WI38 (cell line): Measurements from ENCODE around the gene PKNOX2.

Source experiments
- H3K4me3 ChIP-seq: 2 replicates; pipeline ENCODE4 v1.5.1; 2011; ENCODE audit warnings: low read depth, mild to moderate bottlenecking, control low read depth, low read length
- CTCF ChIP-seq: IDR thresholded peaks from 2 replicates; pipeline ENCODE4 v1.5.1; 2012; ENCODE audit warnings: low read depth, mild to moderate bottlenecking, control low read depth, low read length

PKNOX2 gene

DNA sequence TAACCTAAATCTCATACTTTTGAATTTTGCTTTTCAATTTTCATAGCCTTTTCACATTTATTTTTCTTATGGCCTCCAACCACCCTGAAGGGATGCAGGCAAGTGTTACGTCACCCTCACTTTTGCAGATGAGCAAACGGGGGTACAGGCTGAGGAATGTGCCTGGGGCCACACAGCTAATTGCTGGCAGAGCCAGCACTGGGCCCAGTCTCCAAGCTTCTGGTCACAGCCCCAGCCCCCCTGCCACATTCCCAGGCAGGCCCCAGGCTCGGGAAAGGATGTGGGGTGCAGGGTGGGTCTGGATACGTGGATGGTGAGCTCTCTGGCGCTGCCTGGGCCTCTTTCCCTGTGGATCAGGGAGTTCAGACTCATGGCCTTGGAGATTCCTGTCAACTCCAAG, 138.6 kb downstream of the PKNOX2 start:
- no peak overlapping the region for H3K4me3 ChIP-seq
- TF ChIP-seq CTCF = no peak

DNA sequence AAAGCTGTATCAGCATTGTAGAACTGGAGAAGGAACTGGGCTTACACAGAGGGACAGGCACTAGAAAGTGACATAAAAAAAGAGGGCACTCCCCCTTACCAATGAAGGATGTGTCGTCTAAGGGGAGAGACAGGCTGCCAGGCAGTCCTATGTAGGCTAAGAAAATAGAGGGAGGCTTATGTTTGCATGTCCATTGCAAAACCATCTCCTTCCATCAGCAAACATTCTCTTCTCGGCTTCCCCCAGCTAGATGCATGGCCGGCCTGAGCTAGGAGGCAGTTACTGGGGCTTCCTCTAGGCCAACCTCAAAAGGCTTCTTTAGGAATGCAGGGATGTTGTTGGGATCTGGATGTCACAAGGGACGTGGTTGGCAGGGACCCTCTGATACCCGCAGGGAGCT, 139.1 kb downstream of the PKNOX2 start:
- TF ChIP-seq CTCF = no peak
- no peak overlapping the region for H3K4me3 ChIP-seq

DNA sequence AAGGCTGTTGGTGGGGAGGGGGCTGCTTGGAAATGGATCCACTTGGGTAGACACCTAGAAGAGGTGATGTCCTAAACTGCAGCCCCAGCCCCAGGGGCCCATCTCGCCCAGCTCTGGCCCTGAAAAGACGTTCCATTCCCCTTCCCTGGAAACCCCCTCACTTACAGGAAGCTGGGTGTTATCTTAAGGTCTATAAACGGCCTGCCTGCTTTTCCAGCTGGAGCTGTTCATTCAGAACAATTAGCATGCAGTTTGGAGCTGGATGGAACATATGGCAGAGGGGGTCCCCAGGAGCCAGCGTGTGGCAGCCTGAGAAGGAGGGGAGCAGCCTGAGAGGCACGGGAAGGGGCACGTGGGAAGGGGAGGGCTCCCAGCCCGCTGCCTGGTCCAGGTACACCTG, 139.6 kb downstream of the PKNOX2 start:
- no peak for TF ChIP-seq CTCF
- H3K4me3 ChIP-seq = no peak overlapping the region

DNA sequence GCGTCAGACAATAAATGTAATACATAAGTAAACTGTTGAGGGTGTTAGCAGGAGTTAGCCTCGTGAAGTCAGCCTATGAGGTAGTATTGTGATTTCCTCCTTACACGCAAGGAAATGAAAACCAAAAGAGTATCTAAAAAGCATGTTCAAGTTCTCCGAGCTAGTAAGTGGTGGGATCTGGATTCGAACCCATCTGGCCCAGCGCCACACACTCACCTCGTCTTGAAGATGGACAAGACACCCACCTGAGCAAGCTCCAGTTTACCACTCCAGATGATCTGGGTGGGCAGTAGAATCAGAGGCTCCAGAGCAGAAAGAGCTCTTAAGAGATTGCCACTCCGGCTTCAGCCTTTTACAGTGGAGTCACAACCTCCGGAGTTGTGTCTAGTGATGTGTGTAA, 140.3 kb downstream of the PKNOX2 start:
- no peak overlapping the region for H3K4me3 ChIP-seq
- TF ChIP-seq CTCF = no peak

DNA sequence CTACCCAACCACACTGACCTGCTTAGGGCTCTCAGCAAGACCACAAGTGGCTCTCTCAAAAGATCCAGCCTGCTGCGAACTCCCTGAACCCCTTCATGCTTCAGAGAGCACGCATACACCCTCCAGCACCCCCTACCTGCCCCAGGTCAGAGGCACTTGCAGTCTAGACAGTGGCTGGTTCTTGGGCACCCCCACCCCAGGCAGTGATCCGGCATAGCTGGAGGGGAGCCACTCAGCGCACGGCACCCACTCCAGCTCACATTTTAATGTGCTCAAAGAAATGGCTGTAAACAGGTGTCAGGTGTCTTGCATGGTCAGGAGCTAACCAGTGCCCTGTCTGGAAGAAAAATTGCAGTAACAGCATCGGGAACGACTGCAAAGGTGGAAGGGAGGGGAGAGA, 140.8 kb downstream of the PKNOX2 start:
- H3K4me3 ChIP-seq = no peak overlapping the region
- TF ChIP-seq CTCF = no peak

GRCh38 chr11:125306476-125306875, 141.9 kb downstream of the PKNOX2 start:
- H3K4me3 ChIP-seq = no peak overlapping the region
- no peak for TF ChIP-seq CTCF

GRCh38 chr11:125308246-125308645, 143.7 kb downstream of the PKNOX2 start:
- H3K4me3 ChIP-seq = no peak overlapping the region
- TF ChIP-seq CTCF = no peak
